Activated CD4-positive, CD25-positive, alpha-beta regulatory T cell treated with anti-CD3 and anti-CD28 coated beads, Interleukin-2, amount 50 U/mL, for 72 hours (primary cell): Measurements from ENCODE around the gene GGT6.
"Not testable (repeated sequence)": the region's sequence is repeated elsewhere in the genome, so short reads cannot be mapped to it uniquely, and the experiment has no call there.

ENCODE experiments used
- DNase-seq: peaks from one replicate; pipeline ENCODE4 v3.0.0; 2021

GGT6 gene, protein sequence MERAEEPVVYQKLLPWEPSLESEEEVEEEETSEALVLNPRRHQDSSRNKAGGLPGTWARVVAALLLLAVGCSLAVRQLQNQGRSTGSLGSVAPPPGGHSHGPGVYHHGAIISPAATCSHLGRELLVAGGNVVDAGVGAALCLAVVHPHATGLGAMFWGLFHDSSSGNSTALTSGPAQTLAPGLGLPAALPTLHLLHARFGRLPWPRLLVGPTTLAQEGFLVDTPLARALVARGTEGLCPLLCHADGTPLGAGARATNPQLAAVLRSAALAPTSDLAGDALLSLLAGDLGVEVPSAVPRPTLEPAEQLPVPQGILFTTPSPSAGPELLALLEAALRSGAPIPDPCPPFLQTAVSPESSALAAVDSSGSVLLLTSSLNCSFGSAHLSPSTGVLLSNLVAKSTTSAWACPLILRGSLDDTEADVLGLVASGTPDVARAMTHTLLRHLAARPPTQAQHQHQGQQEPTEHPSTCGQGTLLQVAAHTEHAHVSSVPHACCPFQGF

GRCh38 chr17:4560421-4560820 lies at the start of gene GGT6:
GGT6 (minus strand) TSS chr17:4560577; CDS start chr17:4560521, 56 bp downstream.
- no peak for DNase-seq

DNA sequence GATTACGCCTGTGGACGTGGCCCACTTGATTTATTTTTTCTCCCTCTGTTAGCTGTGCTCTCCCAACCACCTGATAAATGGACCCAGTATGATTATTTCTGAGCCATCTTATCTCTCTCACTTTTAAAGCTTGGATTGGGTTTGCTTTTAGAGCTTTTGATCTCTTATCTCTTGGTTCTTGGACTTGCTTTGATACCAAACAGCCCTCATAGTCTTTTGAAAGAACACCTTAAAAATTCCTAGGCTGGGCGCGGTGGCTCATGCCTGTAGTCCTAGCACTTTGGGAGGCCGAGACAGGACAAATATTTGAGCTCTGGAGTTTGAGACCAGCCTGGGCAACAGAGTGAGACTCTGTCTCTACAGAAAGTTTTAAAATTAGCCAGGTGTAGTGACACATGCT lies 49.8 kb upstream of the GGT6 start:
- DNase-seq, result no peak

DNA sequence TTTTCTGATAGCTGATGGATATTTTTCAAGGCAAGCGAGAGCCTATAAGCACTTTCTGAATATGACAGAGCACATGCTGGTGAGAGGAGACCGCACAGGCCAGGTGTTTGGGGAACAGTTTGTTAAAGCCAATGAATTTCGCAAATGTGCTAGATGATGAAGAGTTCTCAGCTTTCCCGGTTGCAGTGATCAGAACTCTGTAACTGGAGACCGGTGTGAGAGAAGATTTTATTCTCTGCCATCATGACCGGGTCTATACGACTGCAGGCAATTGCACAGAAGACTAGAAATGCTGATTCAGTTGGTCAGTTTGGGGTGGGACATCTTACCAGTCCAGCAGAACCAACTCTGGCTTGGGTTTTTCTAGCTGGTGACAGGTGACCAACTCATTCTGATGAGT lies 49.4 kb upstream of the GGT6 start:
- DNase-seq, result no peak

DNA sequence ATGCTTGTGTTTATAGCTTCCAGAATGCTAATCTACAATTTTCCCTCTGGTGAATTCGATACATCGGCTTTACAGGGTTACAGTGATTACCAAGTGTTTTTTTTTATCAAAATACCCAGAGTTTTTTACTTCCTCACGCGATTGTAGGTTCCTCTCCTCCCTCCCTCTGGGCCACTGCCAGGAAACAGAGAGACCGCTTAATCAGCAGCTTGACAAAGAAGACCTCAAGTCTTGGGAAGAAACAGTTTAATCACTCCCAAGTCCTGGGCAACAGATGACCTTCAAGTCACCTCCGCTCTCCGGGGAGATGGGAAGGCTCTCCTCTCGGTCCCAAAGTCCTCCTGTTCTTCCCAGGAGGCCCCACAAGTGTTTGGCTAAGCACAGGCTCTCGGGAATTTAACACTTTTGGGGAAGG lies 47.4 kb upstream of the GGT6 start:
- no peak for DNase-seq

GRCh38 chr17:4607261-4607741 lies 46.9 kb upstream of the GGT6 start:
- DNase-seq, result no peak

- DNase-seq, result no peak
These were observed 45.4 kb upstream of the GGT6 start for GRCh38 chr17:4605826-4606225.

DNA sequence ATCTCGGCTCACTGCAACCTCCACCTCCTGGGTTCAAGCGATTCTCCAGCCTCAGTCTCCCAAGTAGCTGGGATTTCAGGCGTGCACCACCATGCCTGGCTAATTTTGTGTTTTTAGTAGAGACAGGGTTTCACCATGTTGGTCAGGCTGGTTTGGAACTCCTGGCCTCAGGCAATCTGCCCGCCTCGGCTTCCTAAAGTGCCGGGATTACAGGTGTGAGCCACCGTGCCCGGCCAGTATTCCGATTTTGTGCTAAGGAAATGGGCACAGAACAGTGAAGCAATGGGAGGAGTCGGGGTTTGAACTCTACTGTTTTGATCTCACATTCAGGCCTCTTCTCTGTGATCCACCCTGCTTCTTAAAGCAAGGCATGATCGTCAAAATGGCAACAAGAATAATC lies 44.4 kb upstream of the GGT6 start:
- not testable (repeated sequence) for DNase-seq

GRCh38 chr17:4604111-4604644 lies 43.8 kb upstream of the GGT6 start:
- no peak for DNase-seq

GRCh38 chr17:4602041-4602440 lies 41.7 kb upstream of the GGT6 start:
- no peak for DNase-seq

DNA sequence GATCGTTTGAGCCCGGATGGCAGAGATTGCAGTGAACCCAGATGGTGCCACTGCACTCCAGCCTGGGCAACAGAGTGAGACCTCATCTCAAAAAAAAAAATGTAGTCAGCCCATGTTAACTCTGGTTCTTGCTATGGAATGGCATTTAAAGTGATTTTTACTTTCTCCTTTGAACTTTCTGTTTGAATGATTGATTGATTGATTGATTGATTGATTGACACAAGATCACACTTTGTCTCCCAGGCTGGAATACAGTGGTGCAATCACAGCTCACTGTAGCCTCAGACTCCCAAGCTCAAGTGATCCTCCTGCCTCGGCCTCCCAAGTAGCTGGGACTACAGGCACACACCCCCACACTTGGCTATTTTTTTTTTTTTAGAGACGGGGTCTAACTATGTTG lies 40.9 kb upstream of the GGT6 start:
- no peak for DNase-seq

- no peak for DNase-seq
These were observed 40.2 kb upstream of the GGT6 start for GRCh38 chr17:4600563-4600962.

DNA sequence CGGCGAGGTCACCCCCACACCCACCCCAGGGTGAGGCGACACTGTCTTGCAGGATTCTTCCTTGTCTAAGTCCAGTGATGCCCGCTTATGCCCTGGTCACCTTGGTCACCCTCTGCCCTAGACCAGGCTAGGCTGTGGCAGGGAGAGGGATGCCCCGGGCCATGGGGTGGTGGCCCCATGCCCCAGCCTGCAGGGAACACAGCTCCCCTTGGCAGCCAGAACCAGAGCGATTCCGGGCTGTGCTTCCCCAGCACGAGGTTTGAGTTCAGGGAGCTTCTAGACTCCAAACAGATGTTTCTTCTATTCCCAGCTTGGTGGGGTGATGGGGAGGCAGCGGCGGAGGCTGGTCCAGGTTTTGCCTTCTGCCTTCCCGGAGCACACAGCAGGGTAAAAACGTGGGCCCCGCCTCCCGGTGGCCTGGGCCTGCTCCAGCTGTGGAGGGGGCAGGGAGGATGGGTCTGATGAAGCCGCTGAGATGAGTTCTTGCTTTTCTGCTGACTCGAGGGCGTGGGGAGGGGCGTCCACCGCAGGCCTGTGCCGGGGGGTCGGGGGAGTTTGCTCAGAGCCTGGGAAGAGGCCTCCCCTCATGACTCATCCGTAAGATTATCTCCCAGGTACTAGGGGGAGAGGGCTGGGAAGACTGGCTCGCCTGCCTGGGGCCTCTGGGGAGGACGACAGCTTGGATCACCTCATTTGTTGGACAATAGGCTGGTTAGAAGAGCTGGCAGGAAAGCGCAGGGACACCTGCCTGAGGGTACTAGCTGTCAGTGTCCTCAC lies 39.3 kb upstream of the GGT6 start:
- DNase-seq, result no peak

DNA sequence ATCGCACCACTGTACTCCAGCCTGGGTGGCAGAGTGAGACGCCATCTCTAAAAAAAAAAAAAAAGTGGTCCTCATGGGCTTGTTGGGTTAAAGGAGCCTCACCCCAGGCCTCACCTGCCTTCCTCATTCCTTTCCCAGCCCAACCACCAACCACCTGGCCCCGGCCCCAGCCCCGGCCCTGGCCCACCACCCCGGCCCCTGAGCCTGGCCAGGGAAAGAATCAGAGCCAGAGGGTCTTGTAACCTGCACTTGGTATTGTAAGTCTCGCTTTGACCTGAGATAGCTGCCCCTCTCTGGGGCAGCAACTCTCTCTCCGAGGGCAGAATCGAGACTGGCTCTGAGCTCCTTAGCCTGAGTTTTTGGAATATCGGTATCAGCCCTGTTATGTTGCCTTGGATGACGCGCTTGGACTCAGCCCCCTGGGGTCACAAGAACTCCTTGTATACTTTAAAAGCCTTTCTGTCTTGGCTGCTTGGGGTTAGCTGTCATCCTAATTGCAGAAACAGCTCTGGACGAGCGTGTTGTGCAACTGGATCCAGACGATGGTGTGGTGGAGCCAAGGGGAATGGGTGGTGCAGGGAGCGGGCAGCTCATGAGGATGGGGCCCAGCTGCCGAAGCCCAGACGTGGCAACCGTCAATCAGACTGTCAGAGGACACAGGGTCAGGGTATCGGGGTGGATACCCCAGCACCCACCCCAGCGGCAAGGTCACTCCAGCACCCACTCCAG lies 38.6 kb upstream of the GGT6 start:
- DNase-seq, result no peak

DNA sequence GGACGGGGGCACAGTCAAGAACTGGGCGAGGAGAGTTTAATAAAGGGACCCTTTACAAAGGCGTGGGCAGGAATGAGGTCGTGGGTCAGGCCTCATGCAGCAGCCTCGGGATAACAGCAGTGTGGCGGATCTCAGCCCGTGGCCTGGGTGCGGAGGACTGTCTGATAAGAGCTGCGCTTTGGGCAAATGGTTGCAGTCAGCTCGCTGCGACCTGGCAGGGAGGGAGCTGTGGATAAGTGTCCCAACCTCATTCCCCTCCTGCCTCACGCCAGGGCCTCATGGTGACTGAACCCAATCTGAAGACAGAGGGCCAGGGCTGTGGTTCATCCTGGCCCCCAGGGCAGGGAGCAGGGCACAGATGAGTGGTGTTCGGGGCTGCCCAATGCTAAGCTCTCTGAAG lies 37.6 kb upstream of the GGT6 start:
- no peak for DNase-seq

- DNase-seq, result no peak
These were observed 36.4 kb upstream of the GGT6 start for GRCh38 chr17:4596636-4597380.

GRCh38 chr17:4595685-4596342 lies 35.4 kb upstream of the GGT6 start:
- not testable (repeated sequence) for DNase-seq

GRCh38 chr17:4594931-4595684 lies 34.7 kb upstream of the GGT6 start:
- no peak for DNase-seq

GRCh38 chr17:4594406-4594805 lies 34.0 kb upstream of the GGT6 start:
- no peak for DNase-seq

DNA sequence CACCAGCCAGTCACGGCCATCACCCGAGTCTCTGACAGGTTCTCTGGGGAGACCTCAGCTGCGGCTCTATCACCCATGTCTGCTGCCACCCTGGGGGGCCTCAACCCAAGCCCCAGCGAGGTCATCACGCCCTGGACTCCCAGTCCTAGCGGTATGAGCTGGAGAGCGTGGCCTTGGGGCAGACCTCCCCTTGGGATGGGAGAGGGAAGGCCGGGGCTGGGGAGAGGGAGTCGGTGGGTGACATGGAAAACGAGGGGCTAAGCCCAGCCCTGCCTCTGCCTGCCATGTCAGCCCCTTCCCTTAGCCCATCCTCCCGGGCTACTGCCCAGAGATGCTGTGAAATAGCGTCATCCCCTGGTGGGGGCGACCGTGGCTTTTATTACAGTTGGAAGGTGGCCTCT lies 32.6 kb upstream of the GGT6 start:
- no peak for DNase-seq

GRCh38 chr17:4592240-4593005 lies 32.0 kb upstream of the GGT6 start:
- DNase-seq, result no peak
